ENCODE data around the gene CRAMP1. TPM values are rescaled to one million over a fixed set of nuclear protein-coding genes. Genes with fewer than 3 reads are reported as not detected.

The CRAMP1 gene
- total RNA-seq, 1 donor from 2014 or later: 10.7 TPM

- no peak for TF ChIP-seq CTCF (IDR thresholded peaks at IDR 0.05; ENCODE audit: insufficient read depth, low read length, poor library complexity, severe bottlenecking)
- Histone ChIP-seq H3K36me3 (ENCODE audit: control insufficient read depth, insufficient read depth, low read length) (peaks cover 4% of the 10 kb centered on the region), H3K27me3 (ENCODE audit: control insufficient read depth, insufficient read depth, low read length) (no peaks in the 10 kb centered on the region), H3K4me3 (ENCODE audit: low read depth, low read length) (peak overlapping the region; percentile 61)
- DNase-seq (ENCODE audit: low read depth): no peak
These were observed 66.4 kb downstream of the CRAMP1 start for GRCh38 chr16:1678500-1679098.

DNA sequence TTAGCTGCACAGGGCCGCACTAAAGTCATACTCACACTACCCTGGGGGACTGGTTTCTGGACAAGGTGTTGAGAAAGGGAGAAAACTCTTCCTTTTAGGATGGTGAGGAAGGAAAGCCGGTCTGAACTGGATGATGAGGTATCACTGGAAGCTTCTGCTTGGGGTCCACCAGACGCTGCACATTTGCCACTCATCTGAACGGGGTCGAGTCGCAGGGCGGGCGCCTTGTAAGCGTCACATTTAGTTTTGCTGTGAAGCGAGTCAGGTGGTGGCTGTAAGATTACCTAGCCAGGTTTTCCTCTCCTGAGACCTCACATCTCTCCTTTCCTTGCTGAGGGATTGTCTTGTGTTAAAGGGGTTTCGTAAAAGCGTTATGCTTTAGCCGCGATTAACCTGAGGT, 68.2 kb downstream of the CRAMP1 start:
- Histone ChIP-seq H3K4me3 (ENCODE audit: low read depth, low read length) (no peak overlapping the region), H3K36me3 (ENCODE audit: control insufficient read depth, insufficient read depth, low read length) (peaks cover 4% of the 10 kb centered on the region), H3K27me3 (ENCODE audit: control insufficient read depth, insufficient read depth, low read length) (no peaks in the 10 kb centered on the region)
- TF ChIP-seq CTCF (IDR thresholded peaks at IDR 0.05; ENCODE audit: insufficient read depth, low read length, poor library complexity, severe bottlenecking): no peak
- DNase-seq (ENCODE audit: low read depth): no peak

GRCh38 chr16:1681032-1681431, 68.9 kb downstream of the CRAMP1 start:
- no peaks in the 10 kb centered on the region for H3K27me3 ChIP-seq (ENCODE audit: control insufficient read depth, insufficient read depth, low read length)
- H3K36me3 ChIP-seq (ENCODE audit: control insufficient read depth, insufficient read depth, low read length): peaks cover 3% of the 10 kb centered on the region
- no peak overlapping the region for H3K4me3 ChIP-seq (ENCODE audit: low read depth, low read length)
- DNase-seq (ENCODE audit: low read depth): no peak
- TF ChIP-seq CTCF (IDR thresholded peaks at IDR 0.05; ENCODE audit: insufficient read depth, low read length, poor library complexity, severe bottlenecking): no peak

- TF ChIP-seq CTCF (IDR thresholded peaks at IDR 0.05; ENCODE audit: insufficient read depth, low read length, poor library complexity, severe bottlenecking): no peak
- Histone ChIP-seq H3K27me3 (ENCODE audit: control insufficient read depth, insufficient read depth, low read length) (no peaks in the 10 kb centered on the region), H3K4me3 (ENCODE audit: low read depth, low read length) (no peak overlapping the region), H3K36me3 (ENCODE audit: control insufficient read depth, insufficient read depth, low read length) (peaks cover 12% of the 10 kb centered on the region)
- DNase-seq (ENCODE audit: low read depth): no peak
These were observed 75.5 kb downstream of the CRAMP1 start for GRCh38 chr16:1687427-1688316.

- TF ChIP-seq CTCF (IDR thresholded peaks at IDR 0.05; ENCODE audit: insufficient read depth, low read length, poor library complexity, severe bottlenecking): no peak
- peak; percentile 96 for DNase-seq (ENCODE audit: low read depth)
- H3K4me3 ChIP-seq (ENCODE audit: low read depth, low read length): no peak overlapping the region
- peaks cover 13% of the 10 kb centered on the region for H3K36me3 ChIP-seq (ENCODE audit: control insufficient read depth, insufficient read depth, low read length)
- no peaks in the 10 kb centered on the region for H3K27me3 ChIP-seq (ENCODE audit: control insufficient read depth, insufficient read depth, low read length)
These were observed 76.8 kb downstream of the CRAMP1 start for GRCh38 chr16:1688807-1689560.

All from kidney epithelial cell (primary cell).